Measurements from ENCODE around the gene KCNK15.

Gene KCNK15

GRCh38 chr20:44772636-44773035 lies 27.0 kb downstream of the KCNK15 start:
- Histone ChIP-seq H3K4me2 (ENCODE audit: low read length) (no peak overlapping the region), H2BK120ac (ENCODE audit: insufficient read depth, low read length, poor library complexity) (no peak overlapping the region), H3K18ac (ENCODE audit: low read length) (no peak overlapping the region), H3K4me1 (ENCODE audit: control insufficient read depth in 1 of 2, insufficient read depth in 2 of 2, low read length in 2 of 2) (no peaks in the 10 kb centered on the region), H3K4me3 (ENCODE audit: low read depth, low read length) (no peak overlapping the region), H2AK5ac (ENCODE audit: low read length) (no peak overlapping the region), H3K79me1 (ENCODE audit: low read length) (no peaks in the 10 kb centered on the region), H3K14ac (ENCODE audit: low read length) (no peak overlapping the region), H4K91ac (ENCODE audit: low read depth, low read length) (no peak overlapping the region), H3K27ac (ENCODE audit: low read depth, low read length) (no peak overlapping the region), H3K79me2 (ENCODE audit: control insufficient read depth, insufficient read depth, low read length, poor library complexity) (no peaks in the 10 kb centered on the region), H3K27me3 (ENCODE audit: insufficient read depth, low read length) (no peaks in the 10 kb centered on the region), H3K36me3 (ENCODE audit: control insufficient read depth in 1 of 2, insufficient read depth in 2 of 2, low read length in 2 of 2) (no peaks in the 10 kb centered on the region), H3K9ac (ENCODE audit: low read length) (no peak overlapping the region), H3K4ac (ENCODE audit: low read depth, low read length) (no peak overlapping the region), H2AFZ (ENCODE audit: insufficient read depth, low read length, poor library complexity) (no peak overlapping the region), H2BK5ac (ENCODE audit: low read depth, low read length, poor library complexity) (no peak overlapping the region), H4K12ac (ENCODE audit: low read depth, low read length) (no peak overlapping the region), H4K8ac (ENCODE audit: low read depth, low read length) (no peak overlapping the region), H3K9me3 (ENCODE audit: insufficient read depth, low read depth, low read length) (no peaks in the 10 kb centered on the region), H2BK12ac (ENCODE audit: low read length) (no peak overlapping the region), H3K23ac (ENCODE audit: low read length) (no peak overlapping the region)
- DNase-seq = no peak
- no CpG with 5 or more reads among the region's 8 CpGs for WGBS (ENCODE audit: extremely low coverage, insufficient coverage, insufficient read length)

GRCh38 chr20:44773070-44773829 lies 27.6 kb downstream of the KCNK15 start:
- Histone ChIP-seq H4K8ac (ENCODE audit: low read depth, low read length) (no peak overlapping the region), H3K4me3 (ENCODE audit: low read depth, low read length) (no peak overlapping the region), H3K14ac (ENCODE audit: low read length) (no peak overlapping the region), H3K9me3 (ENCODE audit: insufficient read depth, low read depth, low read length) (no peaks in the 10 kb centered on the region), H2AFZ (ENCODE audit: insufficient read depth, low read length, poor library complexity) (no peak overlapping the region), H3K27ac (ENCODE audit: low read depth, low read length) (no peak overlapping the region), H3K18ac (ENCODE audit: low read length) (no peak overlapping the region), H2AK5ac (ENCODE audit: low read length) (no peak overlapping the region), H2BK120ac (ENCODE audit: insufficient read depth, low read length, poor library complexity) (no peak overlapping the region), H3K79me1 (ENCODE audit: low read length) (no peaks in the 10 kb centered on the region), H2BK5ac (ENCODE audit: low read depth, low read length, poor library complexity) (no peak overlapping the region), H4K91ac (ENCODE audit: low read depth, low read length) (no peak overlapping the region), H3K27me3 (ENCODE audit: insufficient read depth, low read length) (no peaks in the 10 kb centered on the region), H3K4me1 (ENCODE audit: control insufficient read depth in 1 of 2, insufficient read depth in 2 of 2, low read length in 2 of 2) (no peaks in the 10 kb centered on the region), H4K12ac (ENCODE audit: low read depth, low read length) (no peak overlapping the region), H3K9ac (ENCODE audit: low read length) (no peak overlapping the region), H3K36me3 (ENCODE audit: control insufficient read depth in 1 of 2, insufficient read depth in 2 of 2, low read length in 2 of 2) (no peaks in the 10 kb centered on the region), H2BK12ac (ENCODE audit: low read length) (no peak overlapping the region), H3K23ac (ENCODE audit: low read length) (no peak overlapping the region), H3K4me2 (ENCODE audit: low read length) (no peak overlapping the region), H3K4ac (ENCODE audit: low read depth, low read length) (no peak overlapping the region), H3K79me2 (ENCODE audit: control insufficient read depth, insufficient read depth, low read length, poor library complexity) (no peaks in the 10 kb centered on the region)
- no peak for DNase-seq
- WGBS (ENCODE audit: extremely low coverage, insufficient coverage, insufficient read length) = no CpG with 5 or more reads among the region's 10 CpGs

GRCh38 chr20:44776980-44777379 lies 31.3 kb downstream of the KCNK15 start:
- H3K9me3 ChIP-seq (ENCODE audit: insufficient read depth, low read depth, low read length) = no peaks in the 10 kb centered on the region
- H3K79me1 ChIP-seq (ENCODE audit: low read length) = no peaks in the 10 kb centered on the region
- no peak overlapping the region for H3K4ac ChIP-seq (ENCODE audit: low read depth, low read length)
- H2AK5ac ChIP-seq (ENCODE audit: low read length) = no peak overlapping the region
- no peak overlapping the region for H4K91ac ChIP-seq (ENCODE audit: low read depth, low read length)
- no peaks in the 10 kb centered on the region for H3K36me3 ChIP-seq (ENCODE audit: control insufficient read depth in 1 of 2, insufficient read depth in 2 of 2, low read length in 2 of 2)
- no peak overlapping the region for H3K23ac ChIP-seq (ENCODE audit: low read length)
- no peak overlapping the region for H2AFZ ChIP-seq (ENCODE audit: insufficient read depth, low read length, poor library complexity)
- H3K4me2 ChIP-seq (ENCODE audit: low read length) = no peak overlapping the region
- no peak overlapping the region for H3K4me3 ChIP-seq (ENCODE audit: low read depth, low read length)
- no peaks in the 10 kb centered on the region for H3K4me1 ChIP-seq (ENCODE audit: control insufficient read depth in 1 of 2, insufficient read depth in 2 of 2, low read length in 2 of 2)
- no peaks in the 10 kb centered on the region for H3K27me3 ChIP-seq (ENCODE audit: insufficient read depth, low read length)
- no peak overlapping the region for H4K8ac ChIP-seq (ENCODE audit: low read depth, low read length)
- H3K9ac ChIP-seq (ENCODE audit: low read length) = no peak overlapping the region
- H3K79me2 ChIP-seq (ENCODE audit: control insufficient read depth, insufficient read depth, low read length, poor library complexity) = no peaks in the 10 kb centered on the region
- no peak overlapping the region for H2BK120ac ChIP-seq (ENCODE audit: insufficient read depth, low read length, poor library complexity)
- no peak overlapping the region for H3K27ac ChIP-seq (ENCODE audit: low read depth, low read length)
- no CpG with 5 or more reads among the region's 7 CpGs for WGBS (ENCODE audit: extremely low coverage, insufficient coverage, insufficient read length)
- H2BK12ac ChIP-seq (ENCODE audit: low read length) = no peak overlapping the region
- no peak overlapping the region for H3K14ac ChIP-seq (ENCODE audit: low read length)
- H4K12ac ChIP-seq (ENCODE audit: low read depth, low read length) = no peak overlapping the region
- H2BK5ac ChIP-seq (ENCODE audit: low read depth, low read length, poor library complexity) = no peak overlapping the region
- DNase-seq = peak in 1 of 2 donors; percentile 36
- no peak overlapping the region for H3K18ac ChIP-seq (ENCODE audit: low read length)

GRCh38 chr20:44780226-44780625 lies 34.6 kb downstream of the KCNK15 start:
- Histone ChIP-seq H4K12ac (ENCODE audit: low read depth, low read length) (no peak overlapping the region), H2AK5ac (ENCODE audit: low read length) (no peak overlapping the region), H3K9me3 (ENCODE audit: insufficient read depth, low read depth, low read length) (no peaks in the 10 kb centered on the region), H4K91ac (ENCODE audit: low read depth, low read length) (no peak overlapping the region), H3K4me1 (ENCODE audit: control insufficient read depth in 1 of 2, insufficient read depth in 2 of 2, low read length in 2 of 2) (no peaks in the 10 kb centered on the region), H2BK120ac (ENCODE audit: insufficient read depth, low read length, poor library complexity) (no peak overlapping the region), H3K4ac (ENCODE audit: low read depth, low read length) (no peak overlapping the region), H3K79me1 (ENCODE audit: low read length) (no peaks in the 10 kb centered on the region), H3K27me3 (ENCODE audit: insufficient read depth, low read length) (no peaks in the 10 kb centered on the region), H2BK5ac (ENCODE audit: low read depth, low read length, poor library complexity) (no peak overlapping the region), H3K79me2 (ENCODE audit: control insufficient read depth, insufficient read depth, low read length, poor library complexity) (no peaks in the 10 kb centered on the region), H3K23ac (ENCODE audit: low read length) (no peak overlapping the region), H3K4me3 (ENCODE audit: low read depth, low read length) (no peak overlapping the region), H2BK12ac (ENCODE audit: low read length) (no peak overlapping the region), H3K14ac (ENCODE audit: low read length) (no peak overlapping the region), H3K9ac (ENCODE audit: low read length) (no peak overlapping the region), H4K8ac (ENCODE audit: low read depth, low read length) (no peak overlapping the region), H3K27ac (ENCODE audit: low read depth, low read length) (no peak overlapping the region), H3K18ac (ENCODE audit: low read length) (no peak overlapping the region), H3K36me3 (ENCODE audit: control insufficient read depth in 1 of 2, insufficient read depth in 2 of 2, low read length in 2 of 2) (no peaks in the 10 kb centered on the region), H2AFZ (ENCODE audit: insufficient read depth, low read length, poor library complexity) (no peak overlapping the region), H3K4me2 (ENCODE audit: low read length) (no peak overlapping the region)
- no CpG with 5 or more reads among the region's 5 CpGs for WGBS (ENCODE audit: extremely low coverage, insufficient coverage, insufficient read length)
- peak; percentile 37 to 72 for DNase-seq
